Endothelial cell of hepatic sinusoid (primary cell): ENCODE results near the gene NEURL3.
"Not testable (repeated sequence)": the region's sequence is repeated elsewhere in the genome, so short reads cannot be mapped to it uniquely, and the experiment has no call there.

Experiments
- in situ Hi-C: cut with HindIII; loops from 2 replicates; pipeline ENCODE4 v1.10.0; 2017; ENCODE audit warnings: low sequenced_read_pairs

NEURL3 gene, protein sequence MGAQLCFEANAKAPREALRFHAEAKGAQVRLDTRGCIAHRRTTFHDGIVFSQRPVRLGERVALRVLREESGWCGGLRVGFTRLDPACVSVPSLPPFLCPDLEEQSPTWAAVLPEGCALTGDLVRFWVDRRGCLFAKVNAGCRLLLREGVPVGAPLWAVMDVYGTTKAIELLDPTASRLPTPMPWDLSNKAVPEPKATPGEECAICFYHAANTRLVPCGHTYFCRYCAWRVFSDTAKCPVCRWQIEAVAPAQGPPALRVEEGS

DNA sequence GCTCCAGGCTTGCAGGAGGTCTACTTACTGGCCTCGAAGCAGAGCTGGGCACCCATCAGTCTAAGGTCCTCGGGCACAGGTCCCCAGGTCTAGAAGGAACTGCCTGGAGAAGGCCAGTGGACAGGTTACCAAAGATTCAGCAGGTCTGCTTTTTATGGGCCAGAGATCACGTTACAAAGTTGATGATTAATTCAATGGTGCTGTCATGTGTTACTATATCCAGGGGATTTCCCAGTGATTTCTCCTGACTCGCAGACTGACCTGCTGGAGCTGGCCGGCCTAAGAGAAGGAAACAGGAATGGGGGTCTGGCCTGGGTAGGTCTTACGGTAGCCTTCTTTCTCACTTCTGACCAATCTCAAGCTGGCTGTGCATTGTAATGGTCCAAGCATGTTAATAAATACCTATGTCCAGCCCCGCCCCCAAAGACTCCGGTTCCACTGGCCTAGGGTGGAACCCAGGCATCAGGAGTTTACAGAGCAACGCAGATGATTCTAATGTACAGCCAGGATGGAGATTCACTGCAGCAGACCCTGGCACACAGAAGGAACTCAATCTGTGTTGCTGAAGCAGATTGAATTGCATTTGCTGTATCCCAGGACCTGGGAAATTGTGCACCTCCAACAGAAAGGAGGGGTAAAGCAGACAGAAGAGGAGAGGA, at the start of gene NEURL3:
Gene NEURL3 (minus strand): TSS at position 127 of the 659 bp plus-strand sequence. CDS start 71 bp downstream, at position 56.
- in situ Hi-C loops = no loop called here

DNA sequence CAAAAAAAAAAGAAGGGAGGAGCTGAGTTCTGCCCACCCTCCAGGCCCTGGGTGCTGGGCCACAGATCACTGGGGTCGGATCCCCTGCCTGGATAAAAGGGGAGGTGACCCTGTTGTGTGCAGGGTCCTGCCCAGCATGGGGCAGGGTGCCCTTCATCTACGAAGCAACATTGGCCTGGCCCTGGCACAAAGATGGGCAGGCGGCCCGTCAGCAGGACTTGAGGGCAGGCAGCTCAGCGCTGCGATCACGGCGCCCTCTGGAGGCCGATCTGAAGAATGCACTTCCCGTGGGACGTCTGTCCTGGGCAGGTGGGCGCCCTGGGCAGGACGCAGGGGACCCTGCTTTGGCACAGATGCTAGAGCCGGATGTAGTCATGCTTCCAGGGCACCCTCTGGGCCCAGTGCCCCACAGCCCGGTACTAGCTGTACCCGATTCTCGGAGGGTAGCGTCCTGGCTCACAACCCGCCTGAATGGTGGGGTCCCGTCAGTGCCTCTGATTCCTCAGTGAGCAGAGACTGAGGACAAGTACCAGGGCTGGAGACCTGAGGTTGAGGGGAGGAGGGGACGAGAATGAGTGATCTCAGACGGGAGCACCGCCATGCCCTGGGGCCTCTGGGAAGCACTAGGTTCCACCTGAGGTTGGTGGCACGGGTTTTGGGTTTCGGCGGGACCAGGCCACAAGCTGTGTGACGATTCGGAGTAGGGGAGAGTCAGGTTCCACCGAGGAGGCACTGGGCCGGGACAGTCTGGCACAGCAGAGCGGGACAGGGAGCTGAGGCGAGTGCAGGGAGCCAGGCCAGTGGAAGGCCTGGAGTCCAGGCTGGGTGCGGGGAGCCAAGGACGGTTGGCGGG, 49.4 kb upstream of the NEURL3 start:
- in situ Hi-C loops = no loop called here

DNA sequence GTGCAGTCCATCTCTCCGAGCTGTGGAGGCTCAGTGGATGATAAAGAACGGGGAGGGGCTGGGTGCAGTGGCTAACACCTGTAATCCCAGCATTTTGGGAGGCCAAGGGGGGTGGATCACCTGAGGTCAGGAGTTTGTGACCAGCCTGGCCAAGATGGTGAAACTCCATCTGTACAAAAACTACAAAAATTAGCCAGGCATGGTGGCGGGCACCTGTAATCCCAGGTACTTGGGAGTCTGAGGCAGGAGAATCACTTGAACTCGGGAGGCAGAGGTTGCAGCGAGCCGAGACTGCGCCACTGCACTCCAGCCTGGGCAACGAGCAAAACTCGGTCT, 48.8 kb upstream of the NEURL3 start:
- in situ Hi-C loops = not testable (repeated sequence)

DNA sequence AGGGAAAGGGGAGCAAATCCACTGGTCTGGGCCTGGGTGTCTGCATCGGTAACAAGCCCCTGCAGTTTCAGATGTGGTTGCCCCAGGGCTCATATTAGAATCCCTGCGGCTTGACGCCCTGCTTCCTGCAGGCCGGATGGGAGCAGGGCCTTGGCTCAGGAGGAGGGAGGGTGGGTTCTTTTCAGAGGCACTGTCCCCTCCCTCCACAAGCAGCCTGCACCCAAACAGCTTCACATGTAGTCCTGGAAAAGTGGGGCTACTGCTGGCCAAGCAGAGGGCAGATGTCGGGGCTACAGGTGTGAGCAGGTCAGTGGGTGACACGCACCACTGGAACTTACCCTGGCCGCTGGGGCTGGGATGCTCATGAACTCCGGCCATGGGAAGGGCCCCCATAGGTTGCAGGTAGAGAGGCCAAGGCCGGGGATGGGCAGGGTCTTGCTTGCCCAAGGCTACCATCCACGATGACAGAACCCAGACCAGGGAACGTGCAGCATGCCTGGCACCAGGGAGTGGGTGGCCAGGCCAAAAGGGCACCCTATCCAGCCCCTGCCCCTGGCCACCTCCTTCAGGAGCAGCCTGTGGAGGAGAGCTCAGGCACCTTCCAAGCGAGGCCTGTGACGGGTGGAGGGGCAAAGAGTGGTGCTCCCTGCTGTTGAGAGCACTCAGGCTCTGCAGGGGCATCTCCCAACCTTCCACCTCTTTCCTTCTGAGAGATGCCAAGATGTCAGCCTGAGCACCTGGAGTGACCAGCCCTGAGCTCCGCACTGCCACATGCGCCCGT, 48.2 kb upstream of the NEURL3 start:
- in situ Hi-C loops = no loop called here

DNA sequence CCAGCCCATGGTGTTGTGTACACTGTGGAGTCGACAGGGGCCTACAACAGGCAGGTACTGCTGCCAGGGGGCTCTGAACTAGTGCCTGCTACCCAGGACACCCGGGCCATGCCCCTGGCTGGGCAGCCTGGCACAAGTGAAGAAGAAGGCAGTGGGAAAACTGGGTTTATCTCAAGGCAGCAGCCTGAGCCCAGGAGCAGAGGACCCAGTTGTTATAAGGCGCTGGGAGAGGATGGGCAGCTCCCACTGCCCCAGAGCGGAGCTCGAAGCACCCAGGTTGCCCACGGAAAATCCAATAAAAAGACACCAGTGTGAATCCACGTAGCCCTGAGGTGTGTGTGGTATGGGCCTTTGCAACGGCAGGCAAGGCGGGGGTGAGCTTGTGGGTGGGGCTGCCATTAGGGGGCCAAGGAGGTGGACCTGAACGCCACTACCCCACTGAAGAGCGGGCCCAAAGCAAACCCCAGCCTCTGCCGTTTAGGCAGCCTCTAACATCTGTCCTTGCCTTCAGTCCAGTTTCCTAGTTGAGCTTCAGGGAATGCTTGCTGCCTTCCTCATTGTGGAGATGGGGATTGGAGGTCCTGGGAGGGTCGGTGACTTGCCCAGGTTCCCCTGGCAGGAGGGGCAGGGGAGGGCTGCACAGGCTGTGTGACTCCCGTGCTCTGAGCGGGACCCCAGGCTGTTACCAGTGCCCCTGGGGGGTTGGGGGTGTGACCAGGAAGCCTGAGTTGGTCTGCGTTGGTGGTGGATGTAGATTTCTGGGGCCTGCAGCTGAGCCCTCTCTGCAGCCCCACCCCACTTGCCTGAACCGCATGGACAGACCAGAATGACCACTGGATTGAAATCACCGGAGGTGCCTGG, 47.4 kb upstream of the NEURL3 start:
- in situ Hi-C loops = no loop called here

DNA sequence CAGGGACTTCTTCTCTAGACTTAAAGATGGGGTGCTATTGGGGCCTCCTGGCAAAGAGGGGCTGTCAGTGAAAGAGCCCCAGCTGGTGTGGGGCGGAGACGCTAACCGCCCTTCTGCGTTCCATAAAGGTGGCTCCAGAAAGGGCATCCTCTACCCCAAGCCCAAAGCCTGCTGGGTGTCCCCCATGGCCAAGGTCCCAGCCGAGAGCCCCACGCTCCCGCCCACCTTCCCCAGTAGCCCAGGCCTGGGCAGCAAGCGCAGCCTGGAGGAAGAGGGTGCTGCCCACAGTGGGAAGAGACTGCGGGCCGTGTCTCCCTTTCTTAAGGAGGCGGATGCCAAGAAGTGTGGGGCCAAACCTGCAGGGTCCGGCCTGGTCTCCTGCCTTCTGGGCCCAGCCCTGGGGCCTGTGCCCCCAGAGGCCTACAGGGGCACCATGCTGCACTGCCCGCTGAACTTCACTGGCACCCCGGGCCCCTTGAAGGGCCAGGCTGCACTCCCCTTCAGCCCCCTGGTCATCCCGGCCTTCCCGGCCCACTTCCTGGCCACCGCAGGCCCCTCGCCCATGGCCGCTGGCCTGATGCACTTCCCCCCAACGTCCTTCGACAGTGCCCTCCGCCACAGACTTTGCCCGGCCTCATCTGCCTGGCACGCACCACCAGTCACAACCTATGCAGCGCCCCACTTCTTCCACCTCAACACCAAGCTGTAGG, 46.6 kb upstream of the NEURL3 start:
- in situ Hi-C loops = no loop called here

DNA sequence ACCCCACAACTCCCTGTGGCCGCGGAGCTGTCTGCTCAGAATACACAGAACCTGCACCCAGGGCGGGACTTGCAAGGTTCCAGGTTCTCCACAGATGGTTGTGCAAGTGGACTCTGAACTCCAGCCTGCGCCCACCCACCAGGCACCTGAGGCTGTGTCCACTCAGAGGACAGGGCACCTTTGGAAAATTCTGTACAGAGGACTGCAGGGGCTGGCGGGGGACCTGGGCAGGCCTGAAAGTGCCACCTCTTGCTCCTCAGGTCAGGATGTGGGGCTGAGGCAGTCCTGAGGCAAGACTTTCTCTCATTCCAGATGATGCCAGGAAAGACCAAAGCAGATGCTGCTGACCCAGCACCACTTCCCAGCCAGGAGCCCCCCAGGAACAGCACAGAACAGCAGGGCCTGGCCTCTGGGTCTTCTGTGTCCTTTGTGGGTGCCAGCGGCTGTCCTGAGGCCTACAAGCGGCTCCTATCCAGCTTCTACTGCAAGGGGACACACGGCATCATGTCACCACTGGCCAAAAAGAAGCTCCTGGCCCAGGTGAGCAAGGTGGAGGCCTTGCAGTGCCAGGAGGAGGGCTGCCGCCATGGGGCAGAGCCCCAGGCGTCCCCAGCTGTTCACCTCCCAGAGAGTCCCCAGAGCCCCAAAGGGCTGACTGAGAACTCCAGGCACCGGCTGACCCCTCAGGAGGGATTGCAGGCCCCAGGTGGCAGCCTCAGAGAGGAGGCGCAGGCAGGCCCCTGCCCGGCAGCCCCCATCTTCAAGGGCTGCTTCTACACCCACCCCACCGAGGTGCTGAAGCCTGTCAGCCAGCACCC, 45.8 kb upstream of the NEURL3 start:
- in situ Hi-C loops = no loop called here

DNA sequence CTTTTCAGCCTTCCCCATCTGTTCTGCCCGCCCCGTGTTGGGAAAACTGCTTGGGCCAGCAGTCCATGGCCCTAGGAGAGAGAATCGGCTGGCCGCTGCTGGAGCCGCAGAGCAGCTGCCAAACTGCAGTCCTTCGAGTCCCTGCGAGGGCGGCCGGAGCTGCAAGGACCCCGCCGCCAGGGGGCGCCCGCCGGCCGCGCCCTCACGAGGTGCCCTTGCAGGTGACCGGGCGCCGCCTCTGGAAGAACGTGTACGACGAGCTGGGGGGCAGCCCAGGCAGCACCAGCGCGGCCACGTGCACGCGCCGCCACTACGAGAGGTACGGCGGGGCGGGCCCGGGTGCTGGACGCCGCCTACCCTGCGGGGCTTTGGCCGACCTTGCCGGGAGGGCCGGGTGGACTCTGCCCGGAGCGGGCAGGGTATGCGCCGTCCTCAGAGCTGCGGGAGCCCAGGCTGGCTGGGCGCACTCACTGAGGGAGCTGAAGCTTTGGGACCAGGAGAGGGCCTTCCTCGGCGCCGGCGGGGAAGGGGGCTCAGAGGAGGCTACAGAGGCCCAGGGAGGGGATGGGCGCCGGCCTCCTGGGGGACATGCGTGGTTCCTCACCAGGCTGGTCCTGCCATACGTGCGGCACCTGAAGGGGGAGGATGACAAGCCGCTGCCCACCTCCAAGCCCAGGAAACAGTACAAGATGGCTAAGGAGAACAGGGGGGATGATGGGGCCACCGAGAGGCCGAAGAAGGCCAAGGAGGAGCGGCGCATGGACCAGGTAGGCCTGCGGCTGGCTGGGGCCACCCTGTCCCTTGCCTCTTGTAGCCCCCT, 45.0 kb upstream of the NEURL3 start:
- in situ Hi-C loops = no loop called here

DNA sequence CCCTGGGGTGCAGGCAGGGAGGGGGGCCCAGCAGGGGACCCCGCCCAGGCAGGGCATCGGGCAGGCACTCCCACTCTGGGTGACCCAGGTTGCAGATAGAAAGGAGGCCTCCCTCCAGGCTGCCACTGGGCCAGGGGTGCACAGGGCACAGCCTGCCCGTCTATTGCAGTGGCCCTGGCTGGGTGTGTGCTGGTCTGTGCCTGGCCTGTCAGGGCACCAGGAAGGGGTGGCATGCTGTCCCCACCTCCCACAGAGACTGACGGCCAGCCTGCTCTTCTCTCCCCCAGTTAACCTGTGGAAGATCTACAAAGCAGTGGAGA, 44.3 kb upstream of the NEURL3 start:
- in situ Hi-C loops = no loop called here

DNA sequence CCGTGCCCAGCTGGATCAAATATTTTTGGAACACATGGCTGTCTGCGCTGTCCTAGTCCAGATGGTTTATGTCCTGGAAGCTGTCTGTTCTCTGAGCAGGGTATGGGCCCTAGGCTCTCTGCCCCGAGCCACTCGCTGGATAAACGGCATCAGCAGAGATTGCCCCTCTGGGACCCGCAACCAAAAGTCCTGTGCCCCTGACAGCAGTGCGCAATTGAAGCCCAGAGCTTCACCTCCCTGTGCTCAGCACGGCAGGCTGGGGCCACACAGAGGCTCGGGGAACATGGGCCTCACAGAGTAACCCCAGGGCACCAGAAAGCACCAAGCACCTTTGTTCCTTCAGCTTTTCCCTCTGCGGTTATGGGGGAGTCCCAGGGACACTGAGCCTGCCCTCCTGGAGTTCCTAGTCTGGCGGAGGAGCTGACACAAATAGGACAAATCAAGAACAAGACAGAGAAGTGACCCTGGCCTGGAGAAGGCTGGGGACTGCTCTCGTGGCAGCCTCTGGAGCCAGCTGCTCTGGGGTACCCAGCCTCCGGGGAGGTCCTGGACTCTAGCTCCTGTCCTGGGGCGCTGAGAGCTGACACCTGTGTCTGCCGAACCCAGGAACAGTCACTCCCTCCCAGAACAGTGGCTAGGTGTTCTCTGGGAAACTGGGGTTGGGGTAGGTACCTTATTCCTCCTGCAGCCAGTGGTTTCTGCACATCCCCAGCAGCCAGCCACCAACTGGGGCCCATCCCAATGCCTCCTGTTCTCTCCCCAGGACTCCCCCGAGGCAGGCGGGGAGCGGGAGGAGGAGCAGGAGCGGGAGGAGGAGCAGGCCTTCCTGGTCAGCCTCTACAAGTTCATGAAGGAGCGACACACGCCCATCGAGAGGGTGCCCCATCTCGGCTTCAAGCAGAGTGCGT, 43.7 kb upstream of the NEURL3 start:
- in situ Hi-C loops = no loop called here

DNA sequence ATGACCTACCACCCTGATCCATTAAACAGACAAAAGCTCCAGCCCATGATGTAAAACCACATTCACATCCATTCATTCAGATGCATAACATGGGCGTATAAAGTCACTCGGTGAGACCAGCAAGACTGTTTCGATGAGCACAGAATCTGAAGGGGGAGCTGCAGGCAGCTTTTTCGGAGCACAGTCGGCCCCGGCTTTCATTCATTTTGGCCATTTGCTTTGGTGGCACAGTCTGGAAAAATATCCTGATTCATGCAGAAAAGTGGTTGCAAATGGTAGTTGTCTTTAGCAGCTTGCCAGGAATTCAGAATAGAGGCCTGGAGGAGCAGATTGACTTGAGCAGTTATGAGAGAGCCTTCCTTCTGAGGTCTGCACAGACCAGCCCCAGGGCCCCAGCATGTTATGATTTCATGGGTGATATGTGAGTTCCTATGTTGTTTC, 42.6 kb upstream of the NEURL3 start:
- in situ Hi-C loops = no loop called here

DNA sequence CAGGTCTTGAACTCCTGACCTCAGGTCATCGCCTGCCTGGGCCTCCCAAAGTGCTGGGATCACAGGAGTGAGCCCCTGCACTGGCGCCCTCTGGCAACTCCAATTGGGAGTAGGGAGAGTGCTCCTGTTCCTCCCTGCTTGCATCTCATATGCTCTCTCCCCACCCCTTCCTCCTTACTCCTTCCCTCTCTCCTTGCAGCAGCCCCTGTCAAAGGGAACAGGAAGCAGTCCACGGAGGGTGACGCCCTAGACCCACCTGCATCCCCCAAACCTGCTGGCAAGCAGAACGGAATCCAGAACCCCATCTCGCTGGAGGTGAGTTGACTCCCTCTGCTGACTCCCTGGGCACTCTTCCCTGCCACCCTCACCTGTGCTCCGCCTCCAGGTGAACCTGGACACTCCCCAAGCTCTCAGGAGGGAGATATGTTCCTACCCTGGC, 42.1 kb upstream of the NEURL3 start:
- in situ Hi-C loops = no loop called here

DNA sequence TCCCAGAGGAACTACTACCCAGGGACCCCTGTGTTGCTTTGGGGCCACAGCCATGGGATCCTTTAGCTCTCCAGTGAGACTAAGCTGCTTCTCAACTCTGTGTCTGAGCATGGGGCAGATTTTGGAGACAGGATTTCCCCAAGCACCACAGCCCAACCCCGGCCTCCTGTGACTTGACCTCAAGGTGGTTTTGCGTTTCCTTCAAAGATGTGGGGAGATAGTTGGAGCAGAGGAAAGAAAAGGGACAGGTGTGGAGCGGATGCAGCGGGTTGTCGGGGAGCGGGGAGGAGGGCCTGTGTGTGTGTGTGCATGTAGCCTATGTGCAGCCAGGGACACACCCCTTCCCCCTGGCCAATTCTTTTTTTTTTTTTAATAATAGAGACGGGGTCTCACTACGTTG, 41.6 kb upstream of the NEURL3 start:
- in situ Hi-C loops = no loop called here

DNA sequence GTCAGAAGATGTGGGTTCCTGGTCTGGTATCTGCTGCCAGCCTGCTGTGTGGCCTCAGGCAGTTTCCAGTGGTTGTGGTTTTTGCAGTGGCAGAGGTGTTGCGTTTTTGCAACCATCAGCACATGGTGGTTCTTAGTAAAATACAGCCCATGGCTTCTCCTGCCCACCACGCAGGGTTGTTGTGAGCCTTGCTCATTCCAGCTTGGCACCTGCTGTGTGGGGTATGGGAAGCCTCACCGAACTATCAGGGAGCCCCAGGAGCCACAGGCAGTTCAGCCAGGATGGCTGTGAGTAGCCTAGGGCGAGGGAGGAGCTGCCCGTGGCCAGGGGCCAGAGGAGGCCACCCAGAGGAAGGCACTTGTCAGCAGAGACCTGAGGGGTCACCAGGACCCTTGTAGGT, 41.2 kb upstream of the NEURL3 start:
- in situ Hi-C loops = no loop called here

DNA sequence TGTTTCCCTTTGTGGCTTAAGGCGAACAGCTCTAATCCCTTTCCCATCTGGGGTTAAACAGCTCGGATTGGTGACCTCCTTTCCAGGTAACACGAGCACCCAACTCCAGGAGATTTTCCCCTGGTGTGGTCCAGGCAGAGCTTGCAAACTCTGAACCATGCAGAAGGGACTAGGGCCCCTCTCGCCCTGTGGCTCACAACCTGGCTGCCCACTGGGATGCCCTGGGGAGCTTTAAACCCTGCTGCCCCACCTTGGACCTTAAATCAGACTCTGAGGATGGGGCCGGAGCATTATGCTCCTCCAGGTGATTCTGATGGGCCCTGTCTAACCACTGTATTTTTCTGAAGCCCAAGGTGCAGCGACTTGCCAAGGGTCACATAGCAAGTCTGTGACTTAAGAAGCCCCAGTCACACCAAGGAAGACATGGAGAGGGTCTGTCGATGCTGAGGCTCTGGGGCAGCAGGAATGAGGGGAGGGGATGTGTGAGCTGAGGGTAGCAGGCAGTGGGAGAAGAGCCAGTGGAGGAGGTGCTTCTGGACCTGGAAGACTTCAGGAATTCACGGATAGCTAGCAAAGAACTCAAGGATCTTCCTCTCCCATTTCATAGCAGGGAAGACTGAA, 37.3 kb upstream of the NEURL3 start:
- in situ Hi-C loops = no loop called here

DNA sequence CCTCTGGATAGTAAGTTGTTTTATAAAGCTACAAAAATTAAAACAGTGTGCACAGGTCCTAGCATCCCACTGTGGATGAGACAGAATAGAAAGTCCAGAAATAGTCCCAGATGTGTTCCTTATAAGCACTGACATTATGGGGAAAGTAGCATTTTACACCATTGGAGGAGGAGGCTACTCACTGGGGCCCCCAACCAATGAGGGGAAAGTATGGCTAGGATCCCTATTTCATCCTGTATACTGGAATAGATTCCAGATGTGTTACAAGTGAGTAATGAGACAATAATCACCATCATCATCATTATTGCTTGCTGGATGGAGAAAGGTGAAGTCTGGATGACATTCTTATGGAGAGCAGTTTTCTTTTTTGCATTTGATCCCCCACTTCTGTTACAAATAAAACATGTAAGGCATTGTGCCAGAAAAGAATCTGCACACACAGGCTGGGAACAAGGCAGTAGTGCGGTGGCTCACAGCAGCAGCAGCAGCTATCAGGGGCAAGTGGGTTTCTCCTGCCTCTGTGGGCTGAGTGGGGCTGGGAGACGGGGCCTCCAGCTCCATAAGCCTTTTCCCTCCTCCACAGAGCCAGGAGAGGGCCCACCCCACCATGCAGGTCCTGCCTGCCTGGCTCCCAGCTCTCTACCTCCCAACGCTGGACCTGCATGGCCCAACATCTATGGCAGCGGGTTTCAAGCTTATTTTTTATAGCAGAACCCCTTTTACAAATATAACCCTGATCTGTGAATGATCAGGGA, 36.4 kb upstream of the NEURL3 start:
- in situ Hi-C loops = no loop called here
